ENCODE measurements around the gene PCNX2. TPM values are rescaled to one million over a fixed set of nuclear protein-coding genes. Genes with fewer than 3 reads are reported as not detected.

Gene PCNX2
- total and polyA plus RNA-seq, 2 donors: 7.7 to 10.0 TPM

DNA sequence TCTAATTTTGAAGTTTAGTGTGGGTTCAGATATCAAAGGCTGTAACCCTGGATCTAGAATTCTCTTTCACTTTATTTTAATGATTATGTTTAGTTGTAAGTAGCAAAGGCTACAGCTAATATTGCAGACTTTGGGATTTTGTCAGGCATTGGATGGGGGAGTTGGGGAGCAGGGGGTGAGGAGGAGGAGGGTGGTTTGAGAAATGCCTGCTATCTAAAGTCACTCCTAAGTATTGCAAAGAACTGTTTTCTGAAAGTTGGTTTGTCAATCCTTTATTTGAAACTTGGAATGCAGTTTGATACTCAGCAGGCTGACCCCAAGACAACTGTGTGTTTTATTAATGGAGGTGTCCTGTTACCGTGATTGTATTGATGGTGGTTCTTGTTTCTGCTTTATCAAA is 343.9 kb downstream of the PCNX2 start:
- DNase-seq (ENCODE audit: low read depth in 6 of 9, low spot score in 9 of 9): no peak
- 94% methylated on average over 1 of the region's 1 CpG for WGBS
- peaks cover 0 to 8% of the 10 kb centered on the region in 2 donors for H3K36me3 ChIP-seq (ENCODE audit: control insufficient read depth in 2 of 2, insufficient read depth in 2 of 2, low read length in 1 of 2)
- peaks cover 0 to 21% of the 10 kb centered on the region in 2 donors for H3K4me1 ChIP-seq (ENCODE audit: control insufficient read depth in 2 of 2, insufficient read depth in 2 of 2, low read length in 2 of 2)
- no peaks in the 10 kb centered on the region for H3K9me3 ChIP-seq (ENCODE audit: control insufficient read depth in 2 of 2, insufficient read depth in 1 of 2, low read length in 1 of 2)
- no peaks in the 10 kb centered on the region for H3K27me3 ChIP-seq (ENCODE audit: control insufficient read depth in 2 of 2, insufficient read depth in 1 of 2, low read length in 1 of 2)
- H3K4me3 ChIP-seq (ENCODE audit: low read length in 2 of 2): peak overlapping the region in 1 of 2 donors; percentile 84
- no peak overlapping the region for H3K27ac ChIP-seq (ENCODE audit: low read depth in 1 of 2, low read length in 1 of 2)

DNA sequence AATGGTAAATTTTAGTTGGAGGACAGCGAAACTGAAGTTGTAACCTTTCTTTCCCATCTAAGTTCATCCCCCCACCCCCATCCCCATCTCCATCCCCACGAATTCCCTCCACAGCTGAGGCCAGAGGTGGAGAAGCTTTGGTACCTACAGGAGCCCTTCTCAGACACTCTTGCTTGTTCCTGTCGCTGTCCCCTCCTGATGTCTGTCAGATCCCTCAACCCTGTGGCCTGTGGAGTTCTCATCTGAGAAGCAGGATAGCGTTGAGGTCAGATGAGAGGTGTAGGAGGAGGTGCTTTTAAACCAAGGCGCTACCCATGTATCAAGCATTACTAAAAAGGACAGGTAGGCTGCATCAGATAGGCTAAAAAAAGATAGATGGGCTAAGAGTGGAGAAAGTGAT is 344.3 kb downstream of the PCNX2 start:
- peak in 2 of 9 donors; percentile 24 to 61 for DNase-seq (ENCODE audit: low read depth in 6 of 9, low spot score in 9 of 9)
- H3K27ac ChIP-seq (ENCODE audit: low read depth in 1 of 2, low read length in 1 of 2): no peak overlapping the region

DNA sequence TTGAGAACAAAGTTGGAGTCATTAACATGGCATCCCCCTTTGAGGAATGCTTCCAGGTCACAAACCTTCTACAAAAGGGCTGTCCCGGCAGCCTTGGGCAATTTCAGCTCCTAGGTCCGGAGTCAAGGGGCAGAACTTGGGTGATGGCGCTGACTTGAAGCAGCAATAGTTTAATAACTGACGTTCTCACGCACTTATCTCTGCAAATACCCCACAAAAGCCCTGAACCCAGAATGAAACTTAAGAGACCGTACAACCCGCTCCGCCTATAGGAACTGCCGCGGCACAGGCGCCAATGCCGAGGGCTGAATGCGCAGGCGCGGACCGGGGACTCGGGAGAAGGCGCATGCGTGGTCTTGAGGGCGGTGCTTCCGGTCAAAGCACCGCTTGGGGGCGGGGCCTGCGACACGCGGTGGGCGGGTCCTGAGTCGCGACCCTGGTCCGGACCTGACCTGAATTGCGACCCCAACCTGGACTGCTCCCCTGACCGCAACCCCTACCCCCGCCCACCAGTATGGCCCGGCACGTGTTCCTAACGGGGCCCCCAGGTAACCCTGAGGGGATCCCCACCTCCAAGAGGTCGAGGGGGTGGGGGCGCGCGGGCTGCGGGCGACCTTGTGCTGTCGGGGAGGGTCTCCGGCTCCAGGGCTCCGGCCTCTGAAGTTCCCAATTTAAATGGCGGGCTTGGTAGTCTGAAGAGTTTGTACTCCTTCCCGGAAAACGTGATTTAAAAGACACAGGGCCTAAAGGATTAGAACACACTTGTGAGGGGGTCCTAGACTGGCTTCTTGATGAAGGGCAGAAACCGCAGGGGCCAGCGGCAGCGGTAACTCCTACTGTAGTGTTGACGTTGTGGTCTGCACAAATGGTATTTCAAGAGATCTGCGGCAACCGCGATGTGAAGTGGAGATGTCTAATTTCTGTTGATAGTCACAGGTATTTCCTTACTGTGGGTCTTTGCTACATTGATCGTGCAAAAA is 345.0 kb downstream of the PCNX2 start, which contains the start of gene NTPCR:
TSS of gene NTPCR (plus strand) at position 415 of the 980 bp plus-strand sequence. CDS start at position 515, 100 bp downstream.
- Histone ChIP-seq H3K27me3 (ENCODE audit: control insufficient read depth in 2 of 2, insufficient read depth in 1 of 2, low read length in 1 of 2) (no peaks in the 10 kb centered on the region), H3K36me3 (ENCODE audit: control insufficient read depth in 2 of 2, insufficient read depth in 2 of 2, low read length in 1 of 2) (no peaks in the 10 kb centered on the region), H3K27ac (ENCODE audit: low read depth in 1 of 2, low read length in 1 of 2) (peak within 1 kb of the TSS; percentile 86 to 87), H3K9me3 (ENCODE audit: control insufficient read depth in 2 of 2, insufficient read depth in 1 of 2, low read length in 1 of 2) (no peaks in the 10 kb centered on the region), H3K4me3 (ENCODE audit: low read length in 2 of 2) (peak within 1 kb of the TSS; percentile 83 to 84), H3K4me1 (ENCODE audit: control insufficient read depth in 2 of 2, insufficient read depth in 2 of 2, low read length in 2 of 2) (peaks cover 0 to 21% of the 10 kb centered on the region in 2 donors)
- DNase-seq (ENCODE audit: low read depth in 6 of 9, low spot score in 9 of 9): peak; percentile 82 to 96 (median 91)
- under 1% methylated on average over 56 of the region's 56 CpGs for WGBS

More for the DNA sequence above, 344.3 kb downstream of the PCNX2 start:
- H3K4me1 ChIP-seq (ENCODE audit: control insufficient read depth in 2 of 2, insufficient read depth in 2 of 2, low read length in 2 of 2): peaks cover 0 to 21% of the 10 kb centered on the region in 2 donors
- no peaks in the 10 kb centered on the region for H3K9me3 ChIP-seq (ENCODE audit: control insufficient read depth in 2 of 2, insufficient read depth in 1 of 2, low read length in 1 of 2)
- WGBS: 18% methylated on average over 5 of the region's 5 CpGs
- no peaks in the 10 kb centered on the region for H3K27me3 ChIP-seq (ENCODE audit: control insufficient read depth in 2 of 2, insufficient read depth in 1 of 2, low read length in 1 of 2)
- peaks cover 0 to 3% of the 10 kb centered on the region in 2 donors for H3K36me3 ChIP-seq (ENCODE audit: control insufficient read depth in 2 of 2, insufficient read depth in 2 of 2, low read length in 1 of 2)
- H3K4me3 ChIP-seq (ENCODE audit: low read length in 2 of 2): peak overlapping the region; percentile 83 to 84

DNA sequence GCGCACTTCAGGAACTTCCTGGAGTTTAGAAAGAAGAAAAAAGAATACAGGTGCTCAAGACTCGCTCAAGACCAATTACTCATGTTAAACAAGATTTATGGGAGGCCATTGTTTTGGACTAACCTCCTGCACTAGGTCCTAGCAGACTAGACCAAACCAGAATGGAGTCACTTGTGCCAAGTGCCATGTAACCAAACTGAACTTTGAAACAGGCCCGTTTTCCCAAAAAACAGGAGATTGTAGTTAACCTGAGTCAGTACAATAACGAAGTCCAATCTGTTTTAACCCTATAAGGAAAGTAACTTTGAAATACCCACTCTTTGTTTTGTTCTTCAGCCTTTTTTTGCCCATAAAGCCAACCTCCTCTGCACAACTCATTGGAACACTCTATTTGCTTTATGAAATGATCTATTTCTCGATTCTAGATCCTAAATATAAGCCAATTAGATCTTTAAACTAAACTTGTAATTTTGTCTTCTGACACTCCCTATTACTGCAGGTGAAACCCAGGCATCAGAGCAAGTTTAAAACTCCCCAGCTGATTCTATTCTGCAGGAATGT is 345.8 kb downstream of the PCNX2 start:
- no peak for DNase-seq (ENCODE audit: low read depth in 6 of 9, low spot score in 9 of 9)
- H3K36me3 ChIP-seq (ENCODE audit: control insufficient read depth in 2 of 2, insufficient read depth in 2 of 2, low read length in 1 of 2): no peaks in the 10 kb centered on the region
- H3K27ac ChIP-seq (ENCODE audit: low read depth in 1 of 2, low read length in 1 of 2): peak overlapping the region; percentile 86 to 87
- H3K4me3 ChIP-seq (ENCODE audit: low read length in 2 of 2): peak overlapping the region; percentile 83 to 84
- 97% methylated on average over 5 of the region's 5 CpGs for WGBS
- peaks cover 0 to 21% of the 10 kb centered on the region in 2 donors for H3K4me1 ChIP-seq (ENCODE audit: control insufficient read depth in 2 of 2, insufficient read depth in 2 of 2, low read length in 2 of 2)
- H3K27me3 ChIP-seq (ENCODE audit: control insufficient read depth in 2 of 2, insufficient read depth in 1 of 2, low read length in 1 of 2): no peaks in the 10 kb centered on the region
- no peaks in the 10 kb centered on the region for H3K9me3 ChIP-seq (ENCODE audit: control insufficient read depth in 2 of 2, insufficient read depth in 1 of 2, low read length in 1 of 2)

DNA sequence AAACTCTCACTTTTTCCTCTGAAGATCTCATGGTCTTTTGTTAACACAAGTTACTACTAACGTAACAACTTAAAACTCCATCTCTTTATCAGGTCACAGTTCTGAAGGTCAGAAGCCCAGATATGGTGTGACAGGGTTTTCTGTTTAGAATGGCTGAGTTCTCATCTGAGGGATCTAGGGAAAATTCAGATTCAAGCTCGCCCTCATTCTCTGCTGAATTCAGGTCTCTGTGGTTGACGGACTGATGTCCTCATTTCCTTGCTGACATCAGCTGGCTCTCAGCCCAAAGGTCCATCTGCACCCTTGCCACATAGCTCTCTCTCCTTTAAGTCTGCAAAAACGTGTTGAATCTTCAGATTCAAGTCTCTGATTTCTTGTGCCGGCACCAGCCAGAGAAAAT is 351.2 kb downstream of the PCNX2 start:
- H3K27ac ChIP-seq (ENCODE audit: low read depth in 1 of 2, low read length in 1 of 2): no peak overlapping the region
- H3K9me3 ChIP-seq (ENCODE audit: control insufficient read depth in 2 of 2, insufficient read depth in 1 of 2, low read length in 1 of 2): peaks cover 0 to 5% of the 10 kb centered on the region in 2 donors
- 93% methylated on average over 5 of the region's 5 CpGs for WGBS
- H3K4me3 ChIP-seq (ENCODE audit: low read length in 2 of 2): no peak overlapping the region
- no peak for DNase-seq (ENCODE audit: low read depth in 6 of 9, low spot score in 9 of 9)
- H3K27me3 ChIP-seq (ENCODE audit: control insufficient read depth in 2 of 2, insufficient read depth in 1 of 2, low read length in 1 of 2): no peaks in the 10 kb centered on the region
- peaks cover 0 to 13% of the 10 kb centered on the region in 2 donors for H3K4me1 ChIP-seq (ENCODE audit: control insufficient read depth in 2 of 2, insufficient read depth in 2 of 2, low read length in 2 of 2)
- H3K36me3 ChIP-seq (ENCODE audit: control insufficient read depth in 2 of 2, insufficient read depth in 2 of 2, low read length in 1 of 2): no peaks in the 10 kb centered on the region

DNA sequence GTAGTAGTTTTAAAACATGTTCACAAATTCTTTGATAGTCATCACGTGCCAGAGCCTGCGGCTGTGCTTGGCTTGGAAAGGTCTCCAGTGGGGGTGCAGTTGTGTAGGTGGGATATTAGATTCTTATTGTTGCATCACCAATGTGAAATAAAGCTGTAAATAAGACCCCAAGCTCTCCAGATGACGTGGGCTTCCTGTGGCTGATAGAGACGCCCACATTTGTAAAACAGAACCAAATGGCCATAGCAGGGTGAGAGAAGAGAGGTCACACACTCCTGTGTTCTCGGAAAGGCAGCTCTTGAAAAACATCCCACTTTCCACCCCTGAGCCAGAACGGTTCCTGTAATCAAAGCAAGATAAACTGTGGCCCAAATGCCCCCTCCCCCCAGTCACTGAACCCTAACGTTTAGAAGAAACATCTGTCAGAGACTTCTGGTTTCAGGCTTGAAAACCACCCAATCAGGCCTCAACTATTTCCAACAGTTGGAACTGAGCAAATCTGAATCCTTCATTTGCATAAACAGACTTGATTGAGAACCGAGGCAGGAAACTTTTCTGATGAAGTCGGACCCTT is 351.8 kb downstream of the PCNX2 start:
- WGBS: 73% methylated on average over 9 of the region's 9 CpGs
- peaks cover 0 to 11% of the 10 kb centered on the region in 2 donors for H3K4me1 ChIP-seq (ENCODE audit: control insufficient read depth in 2 of 2, insufficient read depth in 2 of 2, low read length in 2 of 2)

DNA sequence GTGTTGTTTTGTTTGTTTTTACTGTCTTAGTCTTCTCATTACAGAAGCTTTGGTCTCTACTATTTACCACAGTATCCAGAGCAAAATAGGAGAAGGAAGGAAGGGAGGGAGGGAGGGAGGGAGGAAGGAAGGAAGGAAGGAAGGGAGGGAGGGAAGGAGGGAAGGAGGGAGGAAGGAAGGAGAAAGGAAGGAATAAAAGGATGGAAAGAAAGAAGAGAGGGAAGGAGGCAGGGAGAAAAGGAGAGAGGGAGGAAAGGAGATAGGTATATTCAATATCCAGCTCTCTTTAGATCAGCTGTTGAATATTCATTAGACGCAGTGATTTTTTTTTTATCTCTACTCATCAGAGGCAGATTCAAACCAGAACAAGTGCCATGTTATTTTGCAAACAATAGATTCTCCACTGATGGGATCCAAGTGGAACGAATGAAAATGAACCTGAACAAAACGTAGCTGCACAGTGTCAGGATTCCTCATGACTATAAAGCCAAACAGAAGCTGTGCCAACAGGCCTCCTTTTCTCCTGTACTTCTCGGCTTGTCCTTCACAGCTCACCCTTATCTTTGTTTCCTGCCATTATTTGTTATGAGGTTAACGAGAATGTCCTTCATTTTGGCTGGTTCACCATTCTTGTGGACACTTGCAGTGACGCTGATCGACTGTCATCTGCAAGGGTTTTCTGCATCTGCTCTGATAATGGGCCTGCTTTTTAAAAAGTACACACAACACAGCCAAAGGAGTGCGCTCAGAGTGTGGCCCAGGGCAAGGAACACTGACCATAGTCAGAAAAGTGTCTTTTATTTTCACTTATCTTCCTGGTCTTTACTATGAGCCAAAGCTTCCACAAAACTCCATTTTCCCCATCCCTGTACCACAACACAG is 352.9 kb downstream of the PCNX2 start:
- no peak for DNase-seq (ENCODE audit: low read depth in 6 of 9, low spot score in 9 of 9)
- H3K4me3 ChIP-seq (ENCODE audit: low read length in 2 of 2): no peak overlapping the region
- H3K4me1 ChIP-seq (ENCODE audit: control insufficient read depth in 2 of 2, insufficient read depth in 2 of 2, low read length in 2 of 2): peaks cover 0 to 16% of the 10 kb centered on the region in 2 donors
- no peak overlapping the region for H3K27ac ChIP-seq (ENCODE audit: low read depth in 1 of 2, low read length in 1 of 2)
- no peaks in the 10 kb centered on the region for H3K36me3 ChIP-seq (ENCODE audit: control insufficient read depth in 2 of 2, insufficient read depth in 2 of 2, low read length in 1 of 2)
- peaks cover 0 to 5% of the 10 kb centered on the region in 2 donors for H3K9me3 ChIP-seq (ENCODE audit: control insufficient read depth in 2 of 2, insufficient read depth in 1 of 2, low read length in 1 of 2)
- H3K27me3 ChIP-seq (ENCODE audit: control insufficient read depth in 2 of 2, insufficient read depth in 1 of 2, low read length in 1 of 2): no peaks in the 10 kb centered on the region
- 95% methylated on average over 8 of the region's 8 CpGs for WGBS

More for the DNA sequence above, 351.8 kb downstream of the PCNX2 start:
- Histone ChIP-seq H3K9me3 (ENCODE audit: control insufficient read depth in 2 of 2, insufficient read depth in 1 of 2, low read length in 1 of 2) (peaks cover 0 to 5% of the 10 kb centered on the region in 2 donors), H3K36me3 (ENCODE audit: control insufficient read depth in 2 of 2, insufficient read depth in 2 of 2, low read length in 1 of 2) (no peaks in the 10 kb centered on the region), H3K4me3 (ENCODE audit: low read length in 2 of 2) (no peak overlapping the region), H3K27me3 (ENCODE audit: control insufficient read depth in 2 of 2, insufficient read depth in 1 of 2, low read length in 1 of 2) (no peaks in the 10 kb centered on the region), H3K27ac (ENCODE audit: low read depth in 1 of 2, low read length in 1 of 2) (no peak overlapping the region)
- DNase-seq (ENCODE audit: low read depth in 6 of 9, low spot score in 9 of 9): peak in 1 of 9 donors; percentile 51

DNA sequence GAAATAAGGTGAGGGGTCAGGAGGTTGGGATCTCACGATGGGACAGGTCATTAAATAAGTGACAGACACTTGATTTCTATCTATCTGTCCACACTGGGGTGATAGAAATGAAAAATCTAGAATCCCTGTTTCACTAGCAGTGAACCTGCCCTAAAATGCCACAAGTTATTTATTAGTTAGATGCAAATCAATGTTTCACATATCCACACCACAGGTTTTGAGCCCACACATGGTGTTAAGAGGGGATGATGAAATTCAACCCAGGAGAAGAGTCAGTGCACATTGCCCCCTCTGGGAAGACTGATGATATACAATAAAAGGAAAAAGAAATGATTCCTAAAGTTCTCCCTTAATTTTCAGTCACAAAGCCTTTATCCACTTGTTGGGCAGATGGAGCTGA is 355.3 kb downstream of the PCNX2 start:
- no peaks in the 10 kb centered on the region for H3K27me3 ChIP-seq (ENCODE audit: control insufficient read depth in 2 of 2, insufficient read depth in 1 of 2, low read length in 1 of 2)
- H3K27ac ChIP-seq (ENCODE audit: low read depth in 1 of 2, low read length in 1 of 2): no peak overlapping the region
- H3K36me3 ChIP-seq (ENCODE audit: control insufficient read depth in 2 of 2, insufficient read depth in 2 of 2, low read length in 1 of 2): no peaks in the 10 kb centered on the region
- peaks cover 0 to 5% of the 10 kb centered on the region in 2 donors for H3K9me3 ChIP-seq (ENCODE audit: control insufficient read depth in 2 of 2, insufficient read depth in 1 of 2, low read length in 1 of 2)
- H3K4me3 ChIP-seq (ENCODE audit: low read length in 2 of 2): no peak overlapping the region
- no peak for DNase-seq (ENCODE audit: low read depth in 6 of 9, low spot score in 9 of 9)
- H3K4me1 ChIP-seq (ENCODE audit: control insufficient read depth in 2 of 2, insufficient read depth in 2 of 2, low read length in 2 of 2): peaks cover 1 to 30% of the 10 kb centered on the region in 2 donors
- 95% methylated on average over 1 of the region's 1 CpG for WGBS

Measured in thymus (tissue), 11 donors.